Gastrocnemius medialis (tissue), 4 donors: ENCODE measurements around the gene SYNRG.

Experiments used
- POLR2A ChIP-seq, 2 donors: fragments of 450-650 bp; IDR thresholded peaks; one replicate each; pipeline ENCODE4 v1.6.1; 2017; ENCODE audit warnings: antibody characterized with exemption in 2 of 2, mild to moderate bottlenecking in 2 of 2, moderate library complexity in 2 of 2
- TF ChIP-seq, protein P1 (sequence below), 5 experiments: fragments of 450-650 bp in 3 of 5; fragments of 200-600 bp in 2 of 5; sonication (generic) in 2 of 5; IDR thresholded peaks in 4 of 5; conservative IDR thresholded peaks in 1 of 5; 1 replicate in 4 of 5; 2 replicates in 1 of 5; pipeline ENCODE4 v1.5.1; 2016 to 2019; ENCODE audit warnings: antibody characterized with exemption in 5 of 5, mild to moderate bottlenecking in 3 of 5, moderate library complexity in 3 of 5

DNA sequence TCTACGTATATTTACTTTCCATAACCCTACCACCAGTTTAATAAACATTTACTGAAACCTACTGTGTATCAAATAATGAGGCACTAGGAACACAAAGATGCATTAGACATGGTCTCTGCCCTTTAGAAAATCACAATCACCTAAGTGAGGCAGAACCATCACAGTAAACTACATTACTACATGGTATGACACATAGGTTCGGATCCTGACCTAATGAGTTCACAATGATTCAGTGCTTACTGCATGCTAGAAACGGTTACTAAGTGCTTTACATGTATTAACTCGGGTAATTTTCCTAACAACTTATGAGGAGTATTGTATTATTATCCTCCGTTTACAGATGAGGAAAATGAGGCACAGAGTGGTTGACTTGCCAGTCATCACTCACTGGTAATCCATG, 5.2 kb upstream of the SYNRG start:
- TF ChIP-seq, protein P1, sequence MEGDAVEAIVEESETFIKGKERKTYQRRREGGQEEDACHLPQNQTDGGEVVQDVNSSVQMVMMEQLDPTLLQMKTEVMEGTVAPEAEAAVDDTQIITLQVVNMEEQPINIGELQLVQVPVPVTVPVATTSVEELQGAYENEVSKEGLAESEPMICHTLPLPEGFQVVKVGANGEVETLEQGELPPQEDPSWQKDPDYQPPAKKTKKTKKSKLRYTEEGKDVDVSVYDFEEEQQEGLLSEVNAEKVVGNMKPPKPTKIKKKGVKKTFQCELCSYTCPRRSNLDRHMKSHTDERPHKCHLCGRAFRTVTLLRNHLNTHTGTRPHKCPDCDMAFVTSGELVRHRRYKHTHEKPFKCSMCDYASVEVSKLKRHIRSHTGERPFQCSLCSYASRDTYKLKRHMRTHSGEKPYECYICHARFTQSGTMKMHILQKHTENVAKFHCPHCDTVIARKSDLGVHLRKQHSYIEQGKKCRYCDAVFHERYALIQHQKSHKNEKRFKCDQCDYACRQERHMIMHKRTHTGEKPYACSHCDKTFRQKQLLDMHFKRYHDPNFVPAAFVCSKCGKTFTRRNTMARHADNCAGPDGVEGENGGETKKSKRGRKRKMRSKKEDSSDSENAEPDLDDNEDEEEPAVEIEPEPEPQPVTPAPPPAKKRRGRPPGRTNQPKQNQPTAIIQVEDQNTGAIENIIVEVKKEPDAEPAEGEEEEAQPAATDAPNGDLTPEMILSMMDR (IDR thresholded peaks at IDR 0.05 in 4 of 5, conservative IDR thresholded peaks at IDR 0.05 in 1 of 5): no peak
- no peak for TF ChIP-seq POLR2A (IDR thresholded peaks at IDR 0.05)
